Left ventricle myocardium superior (tissue), 1 donor: ENCODE data around the gene COQ4. TPM values are rescaled to one million over a fixed set of nuclear protein-coding genes. Genes with fewer than 3 reads are reported as not detected.
"Not testable (repeated sequence)": the region's sequence is repeated elsewhere in the genome, so short reads cannot be mapped to it uniquely, and the experiment has no call there.

Experiments used
- ATAC-seq: fragments of 200-7000 bp; cut with Tn5 transposase; one replicate; pipeline ENCODE4 v1.9.1; 2020; ENCODE audit warnings: mild to moderate bottlenecking, moderate library complexity
- DNase-seq: peaks from one replicate; pipeline ENCODE4 v3.0.0-alpha.2; 2020
- intact Hi-C: fragments of 100-400 bp; cut with micrococcal nuclease; formaldehyde crosslinking; loops from one replicate; pipeline ENCODE4 v1.11.0; 2022
- long read RNA-seq: library from polyadenylated mRNA; unstranded; transcript quantifications from one replicate; pipeline ENCODE4 v2.0.0, GENCODE V29; 2021
- total RNA-seq: library from RNA; stranded (reverse); fragmentation: NEBNext Ultra II Directional; extraction: Animal tissue kit (Norgen Biotek cat#: 25700); gene quantifications from one replicate; pipeline ENCODE4 v1.2.1, GENCODE V29; 2021
- donor health status: DM: no; HTN: yes; CAD: no; lungs with severe emphysema.

The COQ4 gene
- total RNA-seq, result 30.7 TPM
- long read RNA-seq, transcript COQ4-205 (2 exons, 956 nt), result minor isoform, 5 of 40 reads
- long read RNA-seq, transcript COQ4-201 (7 exons, 1,548 nt), result major isoform, 20 of 40 reads
- long read RNA-seq, partial matches to known transcripts, result 9 of 40 reads
- long read RNA-seq, other reads (novel, unspliced or antisense), result 3 of 40 reads

DNA sequence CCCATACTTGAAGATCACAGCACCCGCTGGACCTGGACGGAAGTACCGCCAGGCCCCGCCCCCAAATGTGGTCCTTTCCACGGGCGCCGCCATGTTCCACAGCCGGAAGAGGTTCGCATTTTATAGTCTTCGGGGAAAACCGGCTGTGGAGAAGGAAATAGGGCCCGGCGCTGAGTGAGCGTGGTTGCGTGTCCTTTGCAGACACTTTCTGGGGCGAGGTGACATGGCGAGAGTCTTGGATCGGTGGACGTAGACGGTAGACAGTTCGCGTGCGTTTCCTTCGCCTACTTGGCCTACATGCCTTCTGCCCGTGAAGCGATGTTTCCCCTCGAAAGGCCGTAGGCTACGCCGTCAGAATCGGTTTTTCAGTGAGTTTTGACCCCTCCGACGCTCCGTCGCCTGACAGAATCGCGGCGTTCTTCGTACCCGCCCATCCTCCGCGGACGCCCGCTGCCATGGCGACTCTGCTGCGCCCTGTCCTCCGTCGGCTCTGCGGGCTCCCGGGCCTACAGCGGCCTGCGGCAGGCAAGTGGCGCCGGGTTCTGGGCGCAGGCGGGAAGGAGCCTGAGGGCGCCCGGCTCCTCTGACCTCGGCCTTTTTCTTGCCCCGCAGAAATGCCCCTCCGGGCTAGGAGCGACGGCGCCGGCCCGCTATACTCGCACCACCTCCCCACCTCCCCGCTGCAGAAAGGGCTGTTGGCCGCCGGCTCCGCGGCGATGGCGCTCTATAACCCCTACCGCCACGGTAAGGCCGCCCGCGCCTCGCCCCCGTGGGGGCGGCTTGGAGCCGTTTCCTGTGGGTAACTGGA is at the start of gene COQ4, which contains the start of gene TRUB2:
TSS of gene COQ4 (plus strand) at position 436 of the 808 bp plus-strand sequence. CDS start at position 456, 20 bp downstream.
TSS of gene TRUB2 (minus strand) at position 44 of the 808 bp plus-strand sequence. CDS start at position 5, 39 bp downstream.
- peak; percentile 98 for ATAC-seq
- peak; percentile 95 for DNase-seq
- intact Hi-C loops, result no loop called here

DNA sequence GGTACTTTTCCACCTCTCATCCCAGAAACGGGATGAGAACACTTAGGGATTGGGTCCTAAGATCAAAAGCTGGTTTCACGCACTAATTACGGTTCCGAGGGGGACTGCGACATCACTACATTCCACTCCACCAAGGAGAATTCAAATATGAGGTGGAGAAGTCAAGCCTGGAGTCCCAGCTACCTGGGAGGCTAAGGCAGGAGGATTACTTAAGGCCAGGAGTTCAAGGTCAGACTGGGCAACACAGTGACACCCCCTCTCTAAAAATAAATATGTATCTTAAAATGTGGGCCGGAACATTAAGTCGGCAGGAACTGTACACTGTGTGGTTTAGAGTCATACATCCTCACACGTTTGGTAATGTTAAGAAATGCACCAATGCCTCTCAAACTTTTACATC is 48.4 kb upstream of the COQ4 start:
- DNase-seq (no peak), ATAC-seq (no peak)
- intact Hi-C loops, result no loop called here

DNA sequence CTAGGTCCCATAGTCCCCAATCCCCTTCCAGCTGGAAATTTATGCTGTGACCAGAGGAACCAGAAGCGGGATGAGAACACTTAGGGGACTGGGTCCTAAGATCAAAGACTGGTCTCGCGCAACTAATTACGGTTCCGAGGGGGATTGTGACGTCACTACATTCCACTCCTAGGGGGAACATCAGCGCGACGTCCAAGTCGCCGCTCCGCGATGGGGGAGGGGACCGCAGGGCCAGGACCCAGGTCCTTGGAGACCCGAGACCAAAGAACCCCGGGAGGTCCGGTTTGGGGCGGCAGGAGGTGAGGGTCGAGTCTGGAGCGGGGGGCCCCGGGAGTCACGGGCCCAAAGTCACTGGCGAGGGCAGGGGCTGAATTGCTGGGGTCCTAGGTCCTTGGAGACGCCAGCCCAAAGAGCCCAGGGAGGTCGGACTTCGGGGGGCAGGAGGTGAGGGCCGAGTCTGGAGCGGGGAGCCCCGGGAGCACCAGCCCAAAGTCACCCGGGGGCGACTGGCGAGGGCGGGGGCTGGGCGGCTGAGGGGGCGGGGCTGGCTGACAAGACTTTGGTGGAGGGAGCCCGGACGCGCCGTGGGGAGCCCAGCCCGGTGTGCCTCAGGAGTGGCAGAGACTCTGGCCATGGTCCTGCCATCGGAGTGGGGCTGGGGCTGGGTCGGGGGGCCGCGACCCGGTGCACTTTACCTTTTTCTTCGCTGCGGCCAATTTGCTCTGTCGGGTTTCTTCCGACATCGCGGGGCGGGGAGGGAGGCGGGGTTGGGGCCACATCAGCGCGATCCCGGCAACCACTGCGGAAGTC is 47.2 kb upstream of the COQ4 start, which contains the start of gene GOLGA2:
TSS of gene GOLGA2 (minus strand) at position 810 of the 810 bp plus-strand sequence. CDS start at position 779, 31 bp downstream.
- intact Hi-C loops, result no loop called here
- peak; percentile 71 for ATAC-seq
- no peak for DNase-seq

DNA sequence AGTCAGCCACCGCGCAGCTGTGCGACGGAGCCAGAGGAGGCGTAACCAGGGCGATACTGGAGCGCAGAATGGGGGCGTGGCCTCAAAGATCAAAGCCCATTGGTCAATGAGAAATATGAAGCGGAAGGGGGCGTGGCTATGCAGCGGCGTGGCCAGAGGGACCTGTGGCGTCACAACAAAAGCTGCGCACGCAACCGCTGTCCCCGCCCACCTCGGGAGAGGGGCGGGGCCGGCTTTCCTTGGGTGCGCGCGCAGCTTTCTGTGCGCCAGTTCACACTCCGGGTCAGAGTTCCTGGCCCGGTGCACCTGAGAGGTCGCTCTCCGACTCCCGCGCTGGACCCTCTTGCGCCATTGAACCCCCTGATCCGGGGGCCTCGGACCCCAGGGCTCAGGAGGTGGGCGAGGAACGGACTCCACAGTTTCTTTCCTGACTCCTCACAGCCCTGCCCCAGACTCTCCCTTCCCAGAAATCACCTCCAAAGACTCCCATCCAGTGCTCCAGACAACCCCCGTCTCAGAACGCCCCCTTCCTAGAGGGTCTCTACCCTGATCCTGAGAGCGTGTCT is 46.5 kb upstream of the COQ4 start, which contains the start of gene SWI5:
TSS of gene SWI5 (plus strand) at position 269 of the 566 bp plus-strand sequence.
- intact Hi-C loops, result no loop called here
- DNase-seq (peak; percentile 100), ATAC-seq (peak; percentile 97)

DNA sequence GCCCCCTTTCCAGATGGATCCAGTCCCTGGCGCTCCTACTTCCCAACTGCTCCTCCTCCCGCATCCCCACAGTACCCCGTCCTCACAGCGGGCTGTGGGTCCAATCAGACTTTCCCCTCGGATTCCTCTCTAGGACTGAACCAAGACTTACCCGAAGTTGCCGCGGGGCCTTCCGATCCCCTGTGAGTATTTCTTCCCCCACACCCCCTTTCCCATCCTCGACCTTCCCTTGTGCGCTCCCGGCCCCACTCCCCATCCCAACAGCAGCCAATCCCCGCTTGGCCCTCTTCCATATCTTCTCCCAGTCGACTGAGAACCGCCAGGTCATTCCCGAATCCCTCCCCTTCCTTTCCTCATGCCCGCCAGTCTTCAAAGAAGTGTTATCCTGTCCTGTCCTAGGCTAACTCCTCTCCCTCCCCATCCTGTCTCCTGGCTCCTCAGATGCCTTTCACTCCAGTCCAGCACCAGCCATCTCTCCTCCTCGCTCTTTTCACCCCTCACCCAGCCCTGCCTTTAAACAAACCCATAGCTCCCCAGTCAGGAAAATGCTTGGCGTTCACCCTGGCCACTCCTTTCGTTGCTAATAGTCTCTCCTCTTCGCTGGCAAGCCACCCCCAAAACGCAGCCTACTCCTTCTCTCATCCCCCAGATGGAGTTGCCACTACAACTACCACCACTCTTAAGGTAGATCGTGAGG is 45.9 kb upstream of the COQ4 start:
- peak; percentile 48 for DNase-seq
- intact Hi-C loops, result no loop called here
- ATAC-seq, result peak; percentile 25

DNA sequence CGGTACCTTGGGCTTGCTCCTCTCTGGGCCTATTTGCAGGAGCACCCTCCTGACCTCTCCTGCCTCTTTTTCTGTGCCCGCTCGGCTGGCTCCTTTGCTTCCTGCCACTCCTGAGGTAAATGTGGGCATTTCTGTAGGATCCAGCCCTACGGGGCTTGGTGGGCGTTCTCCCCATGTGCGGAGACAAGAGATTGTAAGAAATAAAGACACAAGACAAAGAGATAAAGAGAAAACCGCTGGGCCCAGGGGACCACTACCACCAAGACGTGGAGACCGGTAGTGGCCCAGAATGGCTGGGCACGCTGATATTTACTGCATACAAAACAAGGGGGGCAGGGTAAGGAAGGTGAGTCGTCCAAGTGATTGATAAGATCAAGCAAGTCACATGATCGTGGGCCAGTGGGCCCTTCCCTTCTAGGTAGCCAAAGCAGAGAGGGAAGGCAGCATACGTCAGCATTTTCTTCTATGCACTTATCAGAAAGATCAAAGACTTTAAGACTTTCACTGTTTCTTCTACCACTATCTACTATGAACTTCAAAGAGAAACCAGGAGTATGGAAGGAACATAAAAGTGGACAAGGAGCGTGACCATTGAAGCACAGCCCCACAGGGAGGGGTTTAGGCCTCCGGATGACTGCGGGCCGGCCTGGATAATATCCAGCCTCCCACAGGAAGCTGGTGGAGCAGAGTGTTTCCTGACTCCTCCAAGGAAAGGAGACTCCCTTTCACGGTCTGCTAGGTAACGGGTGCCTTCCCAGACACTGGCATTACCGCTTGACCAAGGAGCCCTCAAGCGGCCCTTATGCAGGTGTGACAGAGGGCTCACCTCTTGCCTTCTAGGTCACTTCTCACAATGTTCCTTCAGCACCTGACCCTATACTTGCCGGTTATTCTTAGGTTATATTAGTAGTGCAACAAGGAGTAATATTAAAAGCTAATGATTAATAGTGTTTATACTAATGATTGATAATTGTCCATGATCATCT is 43.3 kb upstream of the COQ4 start:
- DNase-seq, intact Hi-C loops, ATAC-seq: not testable (repeated sequence)

DNA sequence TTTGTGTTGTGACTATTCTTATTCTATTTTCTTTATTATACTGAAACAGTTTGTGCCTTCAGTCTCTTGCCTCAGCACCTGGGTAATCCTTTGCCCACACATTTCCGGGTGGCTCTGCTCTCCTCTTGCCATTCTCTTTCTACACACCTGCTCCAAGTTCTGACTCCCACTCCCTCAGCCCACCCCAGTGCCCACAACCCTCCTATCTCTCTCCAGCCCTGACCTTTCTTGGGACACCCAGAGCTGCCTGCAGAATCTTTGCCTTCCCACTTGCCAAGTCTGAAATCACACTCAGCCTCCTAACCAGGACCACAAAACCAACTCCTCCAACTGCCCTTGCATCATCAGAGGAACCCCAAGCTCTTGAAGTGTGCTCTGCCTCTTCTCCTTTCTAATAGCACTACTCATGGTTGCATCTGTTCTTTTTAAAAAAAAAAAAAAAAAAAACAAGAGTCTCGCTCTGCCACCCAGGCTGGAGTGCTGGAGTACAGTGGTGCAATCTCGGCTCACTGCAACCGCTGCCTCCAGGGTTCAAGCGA is 42.5 kb upstream of the COQ4 start:
- no peak for ATAC-seq
- DNase-seq, result no peak
- intact Hi-C loops, result no loop called here

DNA sequence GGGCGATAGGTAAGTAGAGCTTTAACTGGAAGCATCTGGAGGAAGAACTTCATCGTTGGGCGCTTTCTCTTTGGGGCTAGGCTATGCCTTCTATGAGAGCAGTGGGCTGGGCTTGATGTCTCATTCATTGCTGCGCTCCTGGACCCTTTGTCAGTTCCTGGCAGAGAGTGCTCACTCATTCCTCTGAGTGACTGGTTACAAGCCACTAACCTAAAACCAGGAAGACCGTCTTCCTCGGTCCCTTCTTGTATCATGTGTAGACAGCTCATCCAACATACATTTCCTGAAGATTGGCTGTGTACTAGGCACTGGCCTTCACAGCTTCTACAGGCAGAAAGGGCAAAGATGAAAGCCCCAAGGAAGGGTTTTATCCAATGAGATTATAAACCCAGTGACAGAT is 40.1 kb upstream of the COQ4 start:
- intact Hi-C loops, result no loop called here
- DNase-seq, result no peak
- no peak for ATAC-seq

DNA sequence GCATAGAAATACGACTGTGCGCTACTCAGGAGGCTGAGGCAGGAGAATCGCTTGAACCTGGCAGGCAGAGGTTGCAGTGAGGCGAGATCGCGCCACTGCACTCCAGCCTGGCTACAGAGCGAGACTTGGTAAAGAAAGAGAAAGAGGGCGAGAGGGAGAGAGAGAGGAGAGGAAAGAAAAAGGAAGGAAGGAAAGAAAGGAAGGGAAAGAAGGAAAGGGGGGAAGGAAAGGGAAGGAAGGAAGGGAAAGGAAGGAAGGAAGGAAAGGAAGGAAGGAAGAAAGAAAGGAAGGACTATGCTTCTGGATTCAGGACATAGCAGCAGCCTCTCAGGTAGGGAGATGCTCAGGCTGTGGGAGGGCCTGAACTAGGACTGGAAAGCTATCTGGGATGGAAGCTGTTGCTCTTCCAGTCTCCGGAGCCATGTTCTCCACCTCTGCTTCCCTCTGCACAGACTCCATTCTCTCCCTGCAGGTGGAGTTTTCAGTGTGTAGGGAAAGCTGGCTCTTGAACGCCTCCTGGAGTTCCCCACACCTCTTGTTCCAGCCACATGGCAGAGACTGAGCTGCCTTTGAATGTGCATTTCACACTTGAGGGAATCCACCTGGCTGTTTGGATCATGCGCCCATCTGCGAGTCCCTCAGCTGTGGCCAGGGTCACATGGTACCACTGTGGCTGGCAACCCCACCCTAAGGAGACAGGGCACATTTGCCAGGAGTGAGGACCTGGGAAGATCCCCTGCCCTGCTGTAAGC is 37.4 kb upstream of the COQ4 start:
- DNase-seq (no peak), ATAC-seq (no peak)
- intact Hi-C loops, result no loop called here

DNA sequence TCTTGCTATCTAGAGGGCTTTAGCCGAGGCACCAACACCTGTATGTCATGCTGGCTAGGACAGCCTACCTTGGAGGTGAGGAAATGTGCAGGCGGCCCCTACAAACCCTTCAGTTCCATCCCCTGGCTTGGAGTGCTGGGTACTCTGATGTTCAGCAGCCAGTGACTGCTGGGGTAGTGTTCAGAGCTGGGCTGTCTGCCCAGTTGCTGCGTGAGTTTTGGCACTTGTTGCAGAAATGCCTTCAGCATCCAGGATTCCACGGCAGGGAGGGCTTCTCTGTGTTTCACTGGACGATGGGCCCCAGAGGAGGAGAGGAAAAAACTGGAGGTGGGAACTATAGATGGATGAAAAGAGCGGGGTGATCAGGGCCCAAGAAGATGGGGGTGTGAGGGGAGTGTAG is 36.2 kb upstream of the COQ4 start:
- peak; percentile 79 for DNase-seq
- intact Hi-C loops, result no loop called here
- ATAC-seq, result peak; percentile 89

DNA sequence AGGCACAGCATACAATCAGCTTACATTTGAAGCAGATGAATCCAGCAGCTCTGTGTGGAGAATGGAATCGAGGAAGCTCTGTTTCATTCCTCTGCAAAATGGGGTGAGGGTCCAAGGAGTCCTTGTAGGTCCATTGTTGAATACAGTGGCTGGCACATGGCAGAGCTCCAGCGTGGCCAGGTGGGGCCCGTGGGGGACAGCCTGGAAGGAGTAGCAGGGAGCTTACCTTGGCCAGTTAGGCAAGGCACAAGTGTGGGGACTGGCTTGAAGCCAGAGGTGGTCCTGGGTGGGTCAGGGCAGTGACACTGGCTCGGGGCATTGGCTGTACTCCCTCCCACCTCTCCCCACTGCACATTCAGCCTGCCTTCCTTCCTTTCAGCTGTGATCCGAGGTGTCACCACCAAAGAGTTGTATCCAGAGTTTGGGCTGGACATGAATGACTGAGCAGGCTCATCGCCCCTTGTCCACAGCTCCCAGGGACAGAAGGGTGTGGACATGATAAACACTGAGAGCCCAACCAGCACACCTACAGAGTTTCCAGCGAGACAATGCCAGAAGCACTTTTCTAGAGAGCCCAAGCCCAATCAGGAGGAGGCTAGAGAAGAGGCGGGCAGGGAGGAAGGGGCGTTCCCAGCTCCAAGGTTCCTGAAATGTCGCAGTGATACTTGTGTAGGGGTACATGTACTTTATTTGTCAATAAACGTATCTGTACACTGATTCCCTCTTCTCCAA is 34.2 kb upstream of the COQ4 start:
- intact Hi-C loops, result no loop called here
- ATAC-seq, result no peak

DNA sequence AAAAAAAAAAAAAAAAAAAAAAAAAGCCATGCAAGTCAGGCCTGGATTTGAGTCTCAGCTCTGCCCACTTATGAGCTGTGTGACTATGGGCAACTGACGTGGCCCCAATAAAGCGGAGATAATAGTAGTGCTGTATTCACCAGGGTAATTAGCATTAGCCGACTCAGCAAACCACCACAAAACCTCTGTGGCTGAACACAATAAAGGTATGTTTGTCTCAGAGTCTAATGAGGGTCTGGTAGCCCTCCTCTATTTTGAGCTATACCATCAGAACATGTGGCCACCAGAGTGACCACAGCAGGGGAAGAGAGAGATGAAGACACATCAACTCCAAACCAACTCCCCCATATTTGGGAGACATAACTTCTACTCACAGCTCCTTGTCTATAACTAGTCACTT is 30.6 kb upstream of the COQ4 start:
- DNase-seq, result no peak
- no peak for ATAC-seq
- intact Hi-C loops, result no loop called here

More for the DNA sequence above, 34.2 kb upstream of the COQ4 start:
- no peak for DNase-seq

DNA sequence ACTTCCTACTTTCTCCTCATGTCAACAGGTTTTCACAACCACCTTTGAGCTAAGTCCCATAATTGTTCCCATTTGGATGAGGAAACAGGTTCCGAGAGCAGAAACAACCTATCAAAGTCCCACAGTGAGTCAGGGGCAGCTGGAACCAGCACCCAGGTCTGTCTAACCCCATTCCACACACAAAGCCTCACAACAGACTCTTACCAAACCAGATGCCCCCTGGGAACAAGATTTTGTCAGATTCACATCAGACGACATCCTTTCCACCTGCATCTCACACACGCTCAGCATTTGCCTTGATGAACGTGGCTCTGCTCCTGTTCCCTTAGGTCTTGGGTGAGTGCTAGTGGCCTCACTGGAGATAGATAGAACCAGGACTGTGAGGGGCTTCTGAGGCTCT is 29.5 kb upstream of the COQ4 start:
- no peak for DNase-seq
- intact Hi-C loops, result no loop called here
- ATAC-seq, result no peak

DNA sequence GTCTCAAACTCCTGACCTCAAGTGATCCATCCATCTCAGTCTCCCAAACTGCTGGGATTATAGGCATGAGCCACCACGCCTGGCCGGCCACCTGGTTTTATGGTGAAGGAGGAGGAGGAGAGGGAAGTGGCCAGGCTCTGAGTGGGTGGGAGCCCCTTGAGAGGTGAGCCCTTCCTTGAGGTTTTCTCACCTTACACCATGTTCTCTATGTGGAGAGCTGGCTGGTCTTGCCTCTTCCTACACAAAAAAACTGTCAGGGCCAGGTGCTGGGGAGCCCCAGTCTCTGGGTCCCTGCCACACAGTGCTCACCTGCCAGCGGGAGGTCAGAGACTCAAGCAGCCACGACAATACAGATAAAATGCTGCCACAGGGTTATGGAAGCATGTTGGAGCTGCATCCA is 28.5 kb upstream of the COQ4 start:
- DNase-seq (no peak), ATAC-seq (no peak)
- intact Hi-C loops, result no loop called here

DNA sequence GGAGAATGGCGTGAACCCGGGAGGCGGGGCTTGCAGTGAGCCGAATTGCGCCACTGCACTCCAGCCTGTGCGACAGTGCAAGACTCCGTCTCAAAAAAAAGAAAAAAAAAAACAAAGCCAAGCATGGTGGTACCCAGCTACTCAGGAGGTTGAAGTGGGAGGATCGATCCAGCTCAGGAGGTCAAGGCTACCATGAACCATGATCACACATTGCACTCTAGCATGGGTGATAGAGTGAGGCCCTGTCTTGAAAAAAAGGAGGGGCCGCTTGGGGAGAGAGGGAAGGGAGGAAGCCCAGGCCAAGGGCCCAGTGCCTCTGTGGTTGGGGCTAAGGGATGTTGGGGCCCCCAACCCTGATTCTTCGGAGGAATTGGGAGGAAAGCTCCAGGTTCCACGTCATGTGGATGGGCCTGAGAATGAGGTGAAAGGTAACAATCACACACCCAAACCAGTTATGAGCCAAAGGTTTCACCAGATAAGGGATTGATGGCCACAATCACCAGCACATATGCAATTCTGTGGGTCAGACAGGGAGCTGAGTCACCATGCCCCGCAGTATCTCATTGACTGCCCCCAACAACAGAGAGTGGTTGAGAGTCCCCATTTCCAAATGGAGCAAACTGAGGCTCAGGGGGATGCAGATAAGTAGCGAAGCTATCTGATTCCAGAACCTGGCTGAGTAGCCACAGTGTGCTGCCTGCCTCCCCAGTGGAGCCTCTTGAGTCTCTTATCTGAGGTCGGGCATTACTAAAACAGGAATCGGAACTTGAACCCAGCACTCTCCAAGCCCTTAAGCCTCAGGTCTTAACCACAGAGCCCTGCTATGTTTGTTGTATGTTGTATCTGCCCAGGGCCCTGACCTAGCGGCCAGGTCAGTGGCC is 26.1 kb upstream of the COQ4 start:
- intact Hi-C loops, result no loop called here
- ATAC-seq (no peak), DNase-seq (no peak)
